Left lung (tissue), 10 donors: ENCODE results near the gene RSL24D1. TPM values are rescaled to one million over a fixed set of nuclear protein-coding genes. Genes with fewer than 3 reads are reported as not detected.

Experiments used
- ATAC-seq: fragments of 200-7000 bp; cut with Tn5 transposase; one replicate; pipeline ENCODE4 v1.9.1; 2020; ENCODE audit warnings: moderate library complexity
- DNase-seq, 4 donors: peaks; one replicate each; pipeline ENCODE4 v3.0.0-alpha.2; 2013 to 2020
- H3K27ac ChIP-seq, 2 donors: fragments of 200-600 bp; sonication (generic) in 1 of 2; one replicate each; pipeline versions ENCODE4 v1.5.0 to v1.8.0; 2020 to 2021
- H3K27me3 ChIP-seq, 2 donors: fragments of 200-600 bp; sonication (generic) in 1 of 2; one replicate each; pipeline versions ENCODE4 v1.5.0 to v1.8.0; 2020 to 2021
- H3K36me3 ChIP-seq, 2 donors: fragments of 200-600 bp; sonication (generic) in 1 of 2; one replicate each; pipeline versions ENCODE4 v1.5.0 to v1.8.0; 2020 to 2021
- H3K4me1 ChIP-seq, 2 donors: fragments of 200-600 bp; one replicate each; pipeline ENCODE4 v1.8.0; 2021
- H3K4me3 ChIP-seq, 2 donors: fragments of 200-600 bp; sonication (generic) in 1 of 2; one replicate each; pipeline versions ENCODE4 v1.5.0 to v1.8.0; 2020 to 2021; ENCODE audit warnings: mild to moderate bottlenecking in 1 of 2
- H3K9me3 ChIP-seq, 2 donors: fragments of 200-600 bp; sonication (generic) in 1 of 2; one replicate each; pipeline versions ENCODE4 v1.5.0 to v1.8.0; 2020 to 2021
- CTCF ChIP-seq, 2 donors: fragments of 200-600 bp; sonication (generic) in 1 of 2; IDR thresholded peaks; one replicate each; pipeline versions ENCODE4 v1.5.0 to v1.8.0; 2021; ENCODE audit warnings: antibody characterized with exemption in 2 of 2
- intact Hi-C, 2 donors: fragments of 100-400 bp; cut with DNase I; formaldehyde crosslinking; loops; one replicate each; pipeline versions ENCODE4 v1.11.2 to v1.14.2; 2022
- polyA plus RNA-seq, 6 donors: library from polyadenylated mRNA; unstranded; fragments of 120-200 nt; gene quantifications; one replicate each; pipeline ENCODE4 v1.2.1, GENCODE V29; 2013; ENCODE audit not compliant: insufficient read length in 6 of 6
- total RNA-seq, 2 donors: library from RNA; stranded (reverse); fragmentation: NEBNext Ultra II Directional; extraction: Animal tissue kit (Norgen Biotek cat#: 25700); gene quantifications; one replicate each; pipeline ENCODE4 v1.2.1, GENCODE V29; 2021
- donor health status: DM: no; HTN: yes; CAD: no.
- donor health status: DM: no; HTN: no; CAD: no.

Gene RSL24D1
- total and polyA plus RNA-seq, 8 donors: 43.5 to 155 (median 128) TPM

GRCh38 chr15:55240125-55240760 lies 43.5 kb upstream of the RSL24D1 start:
- H3K9me3 ChIP-seq: no peaks in the 10 kb centered on the region
- no peak for DNase-seq
- ATAC-seq: no peak
- peak overlapping the region in 1 of 2 donors; percentile 24 for H3K27ac ChIP-seq
- intact Hi-C loops: no loop called here
- no peaks in the 10 kb centered on the region for H3K27me3 ChIP-seq
- no peak for TF ChIP-seq CTCF (IDR thresholded peaks at IDR 0.05)
- H3K4me3 ChIP-seq: no peak overlapping the region
- H3K4me1 ChIP-seq: peaks cover 0 to 43% of the 10 kb centered on the region in 2 donors
- no peaks in the 10 kb centered on the region for H3K36me3 ChIP-seq

- TF ChIP-seq CTCF (IDR thresholded peaks at IDR 0.05): no peak
- peak overlapping the region in 1 of 2 donors; percentile 24 for H3K27ac ChIP-seq
- H3K9me3 ChIP-seq: no peaks in the 10 kb centered on the region
- DNase-seq: no peak
- H3K4me3 ChIP-seq: no peak overlapping the region
- intact Hi-C loops: no loop called here
- no peaks in the 10 kb centered on the region for H3K27me3 ChIP-seq
- ATAC-seq: no peak
- H3K36me3 ChIP-seq: peaks cover 0 to under 1% of the 10 kb centered on the region in 2 donors
- H3K4me1 ChIP-seq: peaks cover 0 to 36% of the 10 kb centered on the region in 2 donors
These were observed 42.8 kb upstream of the RSL24D1 start for GRCh38 chr15:55239440-55240124.

GRCh38 chr15:55238877-55239276 lies 42.1 kb upstream of the RSL24D1 start:
- intact Hi-C loops: no loop called here

GRCh38 chr15:55237219-55238130 lies 40.7 kb upstream of the RSL24D1 start:
- ATAC-seq (peak; percentile 54), DNase-seq (no peak)
- intact Hi-C loops: no loop called here
- no peak overlapping the region for H3K27ac ChIP-seq
- no peaks in the 10 kb centered on the region for H3K27me3 ChIP-seq
- peaks cover 0 to 32% of the 10 kb centered on the region in 2 donors for H3K4me1 ChIP-seq
- no peak for TF ChIP-seq CTCF (IDR thresholded peaks at IDR 0.05)
- peaks cover 0 to 22% of the 10 kb centered on the region in 2 donors for H3K36me3 ChIP-seq
- no peak overlapping the region for H3K4me3 ChIP-seq
- no peaks in the 10 kb centered on the region for H3K9me3 ChIP-seq

More at GRCh38 chr15:55238877-55239276, 42.1 kb upstream of the RSL24D1 start:
- Histone ChIP-seq H3K4me3 (no peak overlapping the region), H3K36me3 (peaks cover 0 to 8% of the 10 kb centered on the region in 2 donors), H3K27ac (no peak overlapping the region), H3K27me3 (no peaks in the 10 kb centered on the region), H3K9me3 (no peaks in the 10 kb centered on the region), H3K4me1 (peaks cover 0 to 34% of the 10 kb centered on the region in 2 donors)
- DNase-seq: no peak
- no peak for ATAC-seq
- TF ChIP-seq CTCF (IDR thresholded peaks at IDR 0.05): no peak
